H9 (cell line): Measurements from ENCODE around the gene DNAJC11. TPM values are rescaled to one million over a fixed set of nuclear protein-coding genes. Genes with fewer than 3 reads are reported as not detected.

Experiments
- DNase-seq: peaks from one replicate; pipeline ENCODE4 v3.0.0-alpha.2; 2017
- H2AFZ ChIP-seq: one replicate; pipeline ENCODE4 v1.6.1; 2013; ENCODE audit warnings: mild to moderate bottlenecking, low read length, control low read depth, moderate library complexity
- H2AK5ac ChIP-seq: 2 replicates; pipeline ENCODE4 v1.6.1; 2013; ENCODE audit warnings: low read length, control low read depth, mixed read lengths; ENCODE audit not compliant: insufficient read length
- H2BK120ac ChIP-seq: one replicate; pipeline ENCODE4 v1.6.1; 2013; ENCODE audit warnings: low read depth, mild to moderate bottlenecking, low read length, control low read depth, inconsistent platforms; ENCODE audit not compliant: poor library complexity, severe bottlenecking
- H2BK12ac ChIP-seq: 2 replicates; pipeline ENCODE4 v1.6.1; 2013; ENCODE audit warnings: low read length, control low read depth, mixed read lengths, low read depth; ENCODE audit not compliant: insufficient read length
- H2BK15ac ChIP-seq: 2 replicates; pipeline ENCODE4 v1.6.1; 2013; ENCODE audit warnings: low read depth, low read length, control low read depth
- H2BK20ac ChIP-seq: one replicate; pipeline ENCODE4 v1.6.1; 2013; ENCODE audit warnings: low read depth, mild to moderate bottlenecking, low read length, control low read depth, inconsistent platforms; ENCODE audit not compliant: poor library complexity, severe bottlenecking
- H2BK5ac ChIP-seq: 2 replicates; pipeline ENCODE4 v1.6.1; 2013; ENCODE audit warnings: low read length, control low read depth, mixed read lengths; ENCODE audit not compliant: insufficient read length
- H3K14ac ChIP-seq: 2 replicates; pipeline ENCODE4 v1.6.1; 2013; ENCODE audit warnings: low read length, control low read depth; ENCODE audit not compliant: insufficient read depth
- H3K18ac ChIP-seq: 2 replicates; pipeline ENCODE4 v1.6.1; 2013; ENCODE audit warnings: low read depth, mild to moderate bottlenecking, mixed read lengths, low read length, control low read depth; ENCODE audit not compliant: insufficient read length
- H3K23ac ChIP-seq: 2 replicates; pipeline ENCODE4 v1.6.1; 2013; ENCODE audit warnings: low read length, control low read depth, mixed read lengths, low read depth; ENCODE audit not compliant: insufficient read length
- H3K23me2 ChIP-seq: 2 replicates; pipeline ENCODE4 v1.6.1; 2013; ENCODE audit warnings: low read depth, mild to moderate bottlenecking, mixed read lengths, low read length, control low read depth; ENCODE audit not compliant: insufficient read length, poor library complexity, severe bottlenecking
- H3K27ac ChIP-seq: 2 replicates; pipeline ENCODE4 v1.5.1; 2013; ENCODE audit warnings: low read length, control low read depth, mixed read lengths, low read depth; ENCODE audit not compliant: insufficient read length
- H3K27me3 ChIP-seq: 2 replicates; pipeline ENCODE4 v1.6.1; 2013; ENCODE audit warnings: low read length, control low read depth, inconsistent platforms; ENCODE audit not compliant: insufficient read depth
- H3K4ac ChIP-seq: 2 replicates; pipeline ENCODE4 v1.6.1; 2013; ENCODE audit warnings: low read depth, mild to moderate bottlenecking, control low read depth, inconsistent platforms, low read length, moderate library complexity
- H3K4me1 ChIP-seq: 2 replicates; pipeline ENCODE4 v1.6.1; 2013; ENCODE audit warnings: low read length, control low read depth, inconsistent platforms; ENCODE audit not compliant: insufficient read depth
- H3K4me2 ChIP-seq: 2 replicates; pipeline ENCODE4 v1.6.1; 2013; ENCODE audit warnings: low read length, control low read depth, mixed read lengths; ENCODE audit not compliant: insufficient read length, insufficient read depth
- H3K56ac ChIP-seq: 2 replicates; pipeline ENCODE4 v1.6.1; 2013; ENCODE audit warnings: low read depth, mild to moderate bottlenecking, mixed read lengths, low read length, control low read depth; ENCODE audit not compliant: insufficient read length
- H3K79me1 ChIP-seq: 2 replicates; pipeline ENCODE4 v1.6.1; 2013; ENCODE audit warnings: low read depth, mild to moderate bottlenecking, moderate library complexity, low read length, control low read depth, inconsistent platforms; ENCODE audit not compliant: insufficient read depth, poor library complexity, severe bottlenecking
- H3K79me2 ChIP-seq: 2 replicates; pipeline ENCODE4 v1.6.1; 2013; ENCODE audit warnings: low read length, control low read depth, inconsistent platforms; ENCODE audit not compliant: insufficient read depth
- H3K9ac ChIP-seq: 2 replicates; pipeline ENCODE4 v1.6.1; 2013; ENCODE audit warnings: low read length, control low read depth, mixed read lengths; ENCODE audit not compliant: insufficient read length; ENCODE audit errors: extremely low read depth
- H3K9me3 ChIP-seq: one replicate; pipeline ENCODE4 v1.6.1; 2013; ENCODE audit warnings: low read depth, low read length, inconsistent platforms; ENCODE audit not compliant: control insufficient read depth
- H3T11ph ChIP-seq: one replicate; pipeline ENCODE4 v1.6.1; 2013; ENCODE audit warnings: mild to moderate bottlenecking, low read length, control low read depth, inconsistent platforms
- H4K20me1 ChIP-seq: one replicate; pipeline ENCODE4 v1.6.1; 2013; ENCODE audit not compliant: control insufficient read depth, insufficient read length, insufficient read depth
- H4K5ac ChIP-seq: 2 replicates; pipeline ENCODE4 v1.6.1; 2013; ENCODE audit warnings: low read depth, mild to moderate bottlenecking, mixed read lengths, low read length, control low read depth; ENCODE audit not compliant: insufficient read length
- H4K8ac ChIP-seq: replicated peaks from 2 replicates; pipeline ENCODE4 v1.6.1; 2013; ENCODE audit warnings: low read length, control low read depth, mixed read lengths, low read depth; ENCODE audit not compliant: insufficient read length
- H4K91ac ChIP-seq: 2 replicates; pipeline ENCODE4 v1.6.1; 2013; ENCODE audit warnings: low read depth, mild to moderate bottlenecking, moderate library complexity, mixed read lengths, low read length, control low read depth; ENCODE audit not compliant: insufficient read length
- H3K27ac Mint-ChIP-seq, 3 experiments: 2 replicates in 2 of 3; 3 replicates in 1 of 3; pipeline ENCODE4 v1.8.0; 2020 to 2021; ENCODE audit warnings: mixed read lengths in 3 of 3, mild to moderate bottlenecking in 1 of 3, moderate library complexity in 1 of 3
- H3K27me3 Mint-ChIP-seq: 2 replicates; pipeline ENCODE4 v1.8.0; 2021; ENCODE audit warnings: low read depth, mild to moderate bottlenecking, moderate library complexity, mixed read lengths
- H3K36me3 Mint-ChIP-seq, 3 experiments: 2 replicates in 2 of 3; 3 replicates in 1 of 3; pipeline ENCODE4 v1.8.0; 2020 to 2021; ENCODE audit warnings: low read depth in 3 of 3, mixed read lengths in 3 of 3; ENCODE audit not compliant: insufficient read depth in 1 of 3
- H3K4me1 Mint-ChIP-seq, 2 experiments: 2 replicates each; pipeline ENCODE4 v1.8.0; 2020; ENCODE audit warnings: mixed read lengths in 2 of 2
- H3K4me3 Mint-ChIP-seq, 2 experiments: 2 replicates in 1 of 2; 3 replicates in 1 of 2; pipeline ENCODE4 v1.8.0; 2020 to 2021; ENCODE audit warnings: mild to moderate bottlenecking in 2 of 2, mixed read lengths in 2 of 2, moderate library complexity in 1 of 2
- H3K9me3 Mint-ChIP-seq, 2 experiments: 2 replicates in 1 of 2; 3 replicates in 1 of 2; pipeline ENCODE4 v1.8.0; 2020; ENCODE audit warnings: mild to moderate bottlenecking in 2 of 2, mixed read lengths in 2 of 2, moderate library complexity in 1 of 2
- WGBS: extraction: QIAGEN DNeasy Blood & Tissue Kit; methylation state at CpG from one replicate; pipeline ENCODE4 v1.1.7; 2013; ENCODE audit warnings: missing lambda C conversion rate, low lambda C conversion rate, mixed read lengths; ENCODE audit not compliant: insufficient read length; ENCODE audit errors: extremely low coverage; 5-methylcytosine and 5-hydroxymethylcytosine counted together
- total RNA-seq: library from RNA; stranded (reverse); gene quantifications from 2 replicates; pipeline ENCODE4 v1.2.1, GENCODE V29; 2021
- TF ChIP-seq, protein P1 (sequence below): fragments of 200-600 bp; sonication (generic); conservative IDR thresholded peaks from 3 replicates; pipeline ENCODE4 v1.8.0; 2021; ENCODE audit warnings: antibody characterized with exemption, mild to moderate bottlenecking

Gene DNAJC11
- total RNA-seq, 1 experiment from 2014 or later = 88.5 TPM

- peaks cover 4 to 10% (median 5%) of the 10 kb centered on the region in 3 experiments; a peak in 5 of 7 replicates for H3K36me3 Mint-ChIP-seq
- WGBS = no CpG with 5 or more reads among the region's 4 CpGs
- no peaks in the 10 kb centered on the region for H3K9me3 Mint-ChIP-seq
- Histone ChIP-seq H4K91ac (no peak overlapping the region), H2BK15ac (no peak overlapping the region), H3K14ac (no peak overlapping the region), H2BK5ac (no peak overlapping the region), H3K79me1 (peaks cover 23% of the 10 kb centered on the region), H3K79me2 (peaks cover 20% of the 10 kb centered on the region; the same call in 1 of the 2 replicates), H2AK5ac (no peak overlapping the region), H3K4me1 (peaks cover 4% of the 10 kb centered on the region), H2BK20ac (no peak overlapping the region), H2BK120ac (no peak overlapping the region), H3K27ac (no peak overlapping the region), H3K4ac (no peak overlapping the region), H4K8ac (no peak overlapping the region), H3K23me2 (no peaks in the 10 kb centered on the region), H3K18ac (no peak overlapping the region), H2AFZ (no peak overlapping the region), H3K9me3 (no peaks in the 10 kb centered on the region), H3K9ac (no peak overlapping the region), H3T11ph (no peak overlapping the region), H3K56ac (no peak overlapping the region), H3K27me3 (no peaks in the 10 kb centered on the region; the same call in 1 of the 2 replicates), H4K20me1 (no peaks in the 10 kb centered on the region), H3K23ac (no peak overlapping the region), H2BK12ac (no peak overlapping the region), H4K5ac (no peak overlapping the region), H3K4me2 (no peak overlapping the region)
- H3K27ac Mint-ChIP-seq = no peak overlapping the region
- peaks cover 11% of the 10 kb centered on the region in 2 experiments for H3K4me1 Mint-ChIP-seq
- no peak for DNase-seq
- H3K4me3 Mint-ChIP-seq = no peak overlapping the region
- TF ChIP-seq, protein P1, sequence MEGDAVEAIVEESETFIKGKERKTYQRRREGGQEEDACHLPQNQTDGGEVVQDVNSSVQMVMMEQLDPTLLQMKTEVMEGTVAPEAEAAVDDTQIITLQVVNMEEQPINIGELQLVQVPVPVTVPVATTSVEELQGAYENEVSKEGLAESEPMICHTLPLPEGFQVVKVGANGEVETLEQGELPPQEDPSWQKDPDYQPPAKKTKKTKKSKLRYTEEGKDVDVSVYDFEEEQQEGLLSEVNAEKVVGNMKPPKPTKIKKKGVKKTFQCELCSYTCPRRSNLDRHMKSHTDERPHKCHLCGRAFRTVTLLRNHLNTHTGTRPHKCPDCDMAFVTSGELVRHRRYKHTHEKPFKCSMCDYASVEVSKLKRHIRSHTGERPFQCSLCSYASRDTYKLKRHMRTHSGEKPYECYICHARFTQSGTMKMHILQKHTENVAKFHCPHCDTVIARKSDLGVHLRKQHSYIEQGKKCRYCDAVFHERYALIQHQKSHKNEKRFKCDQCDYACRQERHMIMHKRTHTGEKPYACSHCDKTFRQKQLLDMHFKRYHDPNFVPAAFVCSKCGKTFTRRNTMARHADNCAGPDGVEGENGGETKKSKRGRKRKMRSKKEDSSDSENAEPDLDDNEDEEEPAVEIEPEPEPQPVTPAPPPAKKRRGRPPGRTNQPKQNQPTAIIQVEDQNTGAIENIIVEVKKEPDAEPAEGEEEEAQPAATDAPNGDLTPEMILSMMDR = no peak
- H3K27me3 Mint-ChIP-seq = no peaks in the 10 kb centered on the region
Measured at GRCh38 chr1:6685381-6685780, 16.2 kb downstream of the DNAJC11 start.
